Mesothelial cell of epicardium (in vitro differentiated cells): ENCODE data around the gene MINAR1. TPM values are rescaled to one million over a fixed set of nuclear protein-coding genes. Genes with fewer than 3 reads are reported as not detected.

Experiments used
- DNase-seq, 2 experiments: peaks; one replicate each; pipeline ENCODE4 v3.0.0; 2021; ENCODE audit warnings: low spot score in 2 of 2; ENCODE audit not compliant: unreplicated experiment in 2 of 2
- H3K27ac Mint-ChIP-seq: 2 replicates; pipeline ENCODE4 v1.8.0; 2021; ENCODE audit warnings: mixed read lengths
- H3K27me3 Mint-ChIP-seq: 2 replicates; pipeline ENCODE4 v1.8.0; 2021; ENCODE audit warnings: low read depth, mixed read lengths
- H3K36me3 Mint-ChIP-seq: 2 replicates; pipeline ENCODE4 v1.8.0; 2021; ENCODE audit warnings: mixed read lengths
- H3K4me1 Mint-ChIP-seq: 2 replicates; pipeline ENCODE4 v1.8.0; 2021; ENCODE audit warnings: mixed read lengths
- H3K4me3 Mint-ChIP-seq: 2 replicates; pipeline ENCODE4 v1.8.0; 2021; ENCODE audit warnings: mild to moderate bottlenecking, moderate library complexity, mixed read lengths
- H3K9me3 Mint-ChIP-seq: 2 replicates; pipeline ENCODE4 v1.8.0; 2021; ENCODE audit warnings: mixed read lengths
- CTCF ChIP-seq: fragments of 200-600 bp; sonication (generic); IDR thresholded peaks from one replicate; pipeline ENCODE4 v1.5.0; 2021; ENCODE audit warnings: antibody characterized with exemption; ENCODE audit not compliant: unreplicated experiment
- total RNA-seq: library from RNA; stranded (reverse); gene quantifications from 3 replicates; pipeline ENCODE4 v1.2.1, GENCODE V29; 2021

MINAR1 gene
- 2.2 to 2.6 TPM (median 2.4 TPM) in 3 replicates for total RNA-seq

- H3K4me3 Mint-ChIP-seq: peak within 1 kb of the TSS; percentile 69
- DNase-seq: peak; percentile 35 to 65
- H3K27ac Mint-ChIP-seq: no peak within 1 kb of the TSS
- peaks cover 94% of the 10 kb centered on the region for H3K27me3 Mint-ChIP-seq
- peaks cover 17% of the 10 kb centered on the region for H3K4me1 Mint-ChIP-seq
- TF ChIP-seq CTCF: peak; percentile 2
- no peaks in the 10 kb centered on the region for H3K9me3 Mint-ChIP-seq
- H3K36me3 Mint-ChIP-seq: no peaks in the 10 kb centered on the region
Measured at GRCh38 chr15:79431636-79432344, at the start of gene MINAR1. Gene MINAR1, plus strand, starts transcription at chr15:79432336. Its CDS starts 23,812 bp downstream, at chr15:79456148.

- DNase-seq: no peak
- Mint-ChIP-seq H3K4me3 (no peak overlapping the region), H3K4me1 (peaks cover 3% of the 10 kb centered on the region), H3K27ac (no peak overlapping the region), H3K27me3 (no peaks in the 10 kb centered on the region), H3K36me3 (peaks cover 7% of the 10 kb centered on the region), H3K9me3 (peaks cover 27% of the 10 kb centered on the region)
- no peak for TF ChIP-seq CTCF
Measured at GRCh38 chr15:79394231-79394630, 37.9 kb upstream of the MINAR1 start.

- H3K27me3 Mint-ChIP-seq: no peaks in the 10 kb centered on the region
- no peak overlapping the region for H3K27ac Mint-ChIP-seq
- H3K9me3 Mint-ChIP-seq: peaks cover 3% of the 10 kb centered on the region
- no peak for DNase-seq
- no peak overlapping the region for H3K4me3 Mint-ChIP-seq
- H3K36me3 Mint-ChIP-seq: no peaks in the 10 kb centered on the region
- H3K4me1 Mint-ChIP-seq: peaks cover 3% of the 10 kb centered on the region
- TF ChIP-seq CTCF: no peak
Measured at GRCh38 chr15:79396850-79397249, 35.3 kb upstream of the MINAR1 start.

- no peak for TF ChIP-seq CTCF
- H3K27me3 Mint-ChIP-seq: no peaks in the 10 kb centered on the region
Measured at GRCh38 chr15:79397269-79397910, 34.7 kb upstream of the MINAR1 start.

GRCh38 chr15:79399606-79400005 lies 32.5 kb upstream of the MINAR1 start:
- H3K4me3 Mint-ChIP-seq: no peak overlapping the region
- H3K27me3 Mint-ChIP-seq: no peaks in the 10 kb centered on the region
- H3K36me3 Mint-ChIP-seq: no peaks in the 10 kb centered on the region
- no peaks in the 10 kb centered on the region for H3K9me3 Mint-ChIP-seq
- no peak overlapping the region for H3K27ac Mint-ChIP-seq
- peaks cover 3% of the 10 kb centered on the region for H3K4me1 Mint-ChIP-seq
- no peak for TF ChIP-seq CTCF
- DNase-seq: no peak

More at GRCh38 chr15:79397269-79397910, 34.7 kb upstream of the MINAR1 start:
- DNase-seq: no peak
- Mint-ChIP-seq H3K4me1 (peaks cover 3% of the 10 kb centered on the region), H3K4me3 (no peak overlapping the region), H3K27ac (no peak overlapping the region), H3K36me3 (no peaks in the 10 kb centered on the region), H3K9me3 (no peaks in the 10 kb centered on the region)
